Measurements from ENCODE around the gene ID1.

- TF ChIP-seq TAF1 (IDR thresholded peaks at IDR 0.05; ENCODE audit: low read depth) (no peak), REST (IDR thresholded peaks at IDR 0.05; ENCODE audit: borderline replicate concordance) (no peak), SMC3 (conservative IDR thresholded peaks at IDR 0.05; ENCODE audit: poor library complexity) (no peak), CTCF (IDR thresholded peaks at IDR 0.05; ENCODE audit: poor library complexity, severe bottlenecking) (no peak), EZH2 (IDR thresholded peaks at IDR 0.05; ENCODE audit: borderline replicate concordance, insufficient read depth, low read length, poor library complexity, severe bottlenecking) (no peak), EP300 (conservative IDR thresholded peaks at IDR 0.05; ENCODE audit: poor library complexity, severe bottlenecking) (no peak), RAD21 (conservative IDR thresholded peaks at IDR 0.05) (no peak), MXI1 (conservative IDR thresholded peaks at IDR 0.05; ENCODE audit: poor library complexity, severe bottlenecking) (no peak)
Observed at GRCh38 chr20:31595654-31596411, 9.3 kb upstream of the ID1 start.

Data from neural cell (in vitro differentiated cells).